ENCODE results near the gene HIVEP1.
"Not testable (repeated sequence)": the region's sequence is repeated elsewhere in the genome, so short reads cannot be mapped to it uniquely, and the experiment has no call there.

DNA sequence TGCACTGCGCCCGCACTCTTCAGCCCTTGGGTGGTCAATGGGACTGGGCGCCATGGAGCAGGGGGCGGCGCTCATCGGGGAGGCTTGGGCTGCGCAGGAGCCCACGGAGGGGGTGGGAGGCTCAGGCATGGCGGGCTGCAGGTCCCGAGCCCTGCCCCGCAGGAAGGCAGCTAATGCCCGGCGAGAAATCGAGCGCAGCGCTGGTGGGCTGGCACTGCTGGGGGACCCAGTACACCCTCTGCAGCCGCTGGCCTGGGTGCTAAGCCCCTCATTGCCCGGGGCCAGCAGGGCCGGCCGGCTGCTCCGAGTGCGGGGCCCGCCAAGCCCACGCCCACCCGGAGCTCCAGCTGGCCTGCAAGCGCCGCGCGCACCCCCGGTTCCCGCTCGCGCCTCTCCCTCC lies 96.3 kb downstream of the HIVEP1 start:
- not testable (repeated sequence) for TF ChIP-seq POLR2A (IDR thresholded peaks at IDR 0.05)
- TF ChIP-seq, protein P1, sequence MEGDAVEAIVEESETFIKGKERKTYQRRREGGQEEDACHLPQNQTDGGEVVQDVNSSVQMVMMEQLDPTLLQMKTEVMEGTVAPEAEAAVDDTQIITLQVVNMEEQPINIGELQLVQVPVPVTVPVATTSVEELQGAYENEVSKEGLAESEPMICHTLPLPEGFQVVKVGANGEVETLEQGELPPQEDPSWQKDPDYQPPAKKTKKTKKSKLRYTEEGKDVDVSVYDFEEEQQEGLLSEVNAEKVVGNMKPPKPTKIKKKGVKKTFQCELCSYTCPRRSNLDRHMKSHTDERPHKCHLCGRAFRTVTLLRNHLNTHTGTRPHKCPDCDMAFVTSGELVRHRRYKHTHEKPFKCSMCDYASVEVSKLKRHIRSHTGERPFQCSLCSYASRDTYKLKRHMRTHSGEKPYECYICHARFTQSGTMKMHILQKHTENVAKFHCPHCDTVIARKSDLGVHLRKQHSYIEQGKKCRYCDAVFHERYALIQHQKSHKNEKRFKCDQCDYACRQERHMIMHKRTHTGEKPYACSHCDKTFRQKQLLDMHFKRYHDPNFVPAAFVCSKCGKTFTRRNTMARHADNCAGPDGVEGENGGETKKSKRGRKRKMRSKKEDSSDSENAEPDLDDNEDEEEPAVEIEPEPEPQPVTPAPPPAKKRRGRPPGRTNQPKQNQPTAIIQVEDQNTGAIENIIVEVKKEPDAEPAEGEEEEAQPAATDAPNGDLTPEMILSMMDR (IDR thresholded peaks at IDR 0.05): not testable (repeated sequence)
